ENCODE measurements around the gene S100A5.
A peak's percentile ranks its signal among the peaks of the same experiment; 100 is the strongest.
"Not testable (repeated sequence)": the region's sequence is repeated elsewhere in the genome, so short reads cannot be mapped to it uniquely, and the experiment has no call there.

Gene S100A5

DNA sequence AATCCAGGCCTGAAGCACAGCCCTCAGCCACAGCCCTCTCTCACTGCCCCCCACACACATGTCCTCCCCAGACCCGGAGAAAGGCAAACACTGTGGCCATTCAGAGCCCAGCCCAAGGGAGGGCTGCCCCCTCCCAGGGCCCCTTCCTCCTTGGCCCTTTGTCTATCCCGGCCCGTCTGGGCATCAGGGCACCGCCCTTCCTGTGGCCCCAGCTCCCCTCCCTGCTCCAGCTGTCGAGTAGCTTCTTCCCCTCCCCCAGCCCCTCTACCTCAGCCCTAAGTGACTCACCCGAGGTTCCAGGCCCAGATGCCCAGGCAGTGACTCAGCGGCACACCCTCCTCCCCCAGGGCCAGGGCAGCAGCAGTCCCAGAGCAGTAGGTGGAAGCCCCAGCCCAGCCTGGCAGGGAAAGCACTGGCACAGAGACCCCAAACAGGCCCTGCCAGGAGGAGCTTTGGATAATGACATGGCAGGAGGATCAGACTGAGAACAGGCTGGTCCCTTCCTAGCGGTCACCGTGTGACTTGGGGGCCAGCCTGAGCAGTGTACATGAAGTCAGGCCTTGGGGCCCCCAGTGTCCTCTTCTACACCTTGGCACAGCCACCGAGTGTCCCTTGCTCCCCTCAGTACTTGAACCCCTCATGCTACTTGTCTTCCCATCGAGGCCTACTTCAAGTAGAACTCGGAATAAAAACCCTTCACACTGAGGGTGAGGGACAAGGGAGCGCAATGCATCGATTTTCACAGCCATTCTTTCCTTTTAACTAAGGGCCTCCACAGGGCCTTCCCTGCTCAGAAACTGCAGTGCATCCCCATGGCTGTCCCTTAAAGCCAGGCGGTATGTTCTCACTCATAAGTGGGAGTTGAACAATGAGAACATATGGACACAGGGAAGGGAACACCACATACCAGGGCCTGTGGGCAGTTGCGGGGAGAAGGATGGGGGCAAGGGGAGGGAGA is 26.0 kb upstream of the S100A5 start:
- peak; percentile 76 for DNase-seq

DNA sequence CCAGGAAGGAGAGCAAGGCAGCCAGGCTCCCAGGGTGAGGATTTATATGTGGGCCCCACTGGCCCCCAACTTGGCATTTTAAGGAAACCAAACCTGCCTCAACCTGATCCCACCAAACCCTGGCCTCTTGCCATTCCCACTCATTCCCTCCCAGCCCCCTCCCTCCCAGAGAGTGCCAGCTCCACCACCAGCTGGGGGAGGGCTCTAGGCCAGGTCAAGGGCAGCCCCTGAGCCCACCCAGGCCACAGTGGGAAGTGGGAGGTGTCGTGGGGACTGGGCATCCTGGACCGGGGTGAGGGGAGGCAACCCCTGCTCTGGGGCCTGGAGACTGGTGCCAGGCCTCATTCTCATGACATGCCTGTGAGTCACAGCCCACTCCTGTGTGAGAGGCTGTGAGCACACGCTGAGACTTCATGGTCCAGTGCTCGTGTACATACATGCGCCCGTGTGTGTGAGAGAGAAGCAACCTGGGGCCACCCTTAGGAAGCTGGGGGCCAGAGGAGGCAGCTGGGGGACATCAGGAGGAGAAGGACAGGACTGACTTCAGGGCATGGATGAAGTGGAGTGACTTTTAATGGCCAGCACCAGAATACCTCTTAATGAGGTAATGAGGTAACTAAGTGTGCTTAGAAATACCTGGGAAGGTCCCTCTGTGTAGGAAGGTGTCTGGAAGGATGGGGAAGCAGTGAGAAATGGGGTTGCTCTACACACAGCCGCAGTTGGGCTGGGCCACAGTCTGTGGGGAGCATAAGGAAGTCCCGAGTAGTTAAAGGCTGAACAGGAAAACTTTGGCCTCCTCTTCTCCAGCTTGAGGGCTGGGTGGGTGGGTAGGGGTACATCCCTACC is 25.0 kb upstream of the S100A5 start, which contains the start of gene S100A2:
Gene S100A2, minus strand, starts transcription at position 316 of the 846 bp plus-strand sequence. CDS start 1,967 bp downstream, outside the sequence.
- peak; percentile 23 for DNase-seq

- no peak for DNase-seq
Measured at GRCh38 chr1:153563991-153564390, 23.3 kb upstream of the S100A5 start.

GRCh38 chr1:153563483-153563901 is 22.8 kb upstream of the S100A5 start:
- DNase-seq, result no peak

GRCh38 chr1:153562021-153562420 is 21.3 kb upstream of the S100A5 start:
- DNase-seq, result not testable (repeated sequence)

DNA sequence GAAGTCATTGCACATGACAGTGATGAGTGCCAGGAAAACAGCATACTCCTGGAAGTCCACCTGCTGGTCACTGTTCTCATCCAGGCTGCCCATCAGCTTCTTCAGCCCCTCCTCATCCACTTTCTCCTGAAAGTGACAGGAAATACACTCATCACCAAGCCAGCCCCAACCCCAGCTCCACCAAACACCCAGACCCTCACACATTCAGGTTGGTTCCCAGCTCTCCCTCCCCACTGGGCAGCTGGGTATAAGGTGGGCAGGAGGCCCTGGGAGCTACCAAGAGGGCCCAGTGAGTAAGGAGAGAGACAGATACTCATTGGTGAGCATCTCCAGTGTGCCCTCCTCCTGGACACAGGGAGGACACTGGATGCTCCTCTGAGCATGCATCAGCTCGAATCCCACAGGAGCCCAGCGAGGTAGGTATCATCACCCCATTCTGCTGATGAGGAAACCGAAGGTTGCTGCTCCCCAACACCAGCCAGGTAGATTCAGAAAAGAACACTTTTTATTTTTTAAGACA is 20.8 kb upstream of the S100A5 start:
- DNase-seq, result no peak

GRCh38 chr1:153560771-153561465 is 20.2 kb upstream of the S100A5 start:
- DNase-seq, result no peak

- no peak for DNase-seq
Measured at GRCh38 chr1:153560241-153560640, 19.5 kb upstream of the S100A5 start.

- DNase-seq, result no peak
Measured at GRCh38 chr1:153557877-153558276, 17.1 kb upstream of the S100A5 start.

GRCh38 chr1:153556348-153556747 is 15.6 kb upstream of the S100A5 start:
- no peak for DNase-seq

- no peak for DNase-seq
Measured at GRCh38 chr1:153553830-153554541, 13.3 kb upstream of the S100A5 start.

- no peak for DNase-seq
Measured at GRCh38 chr1:153553096-153553495, 12.4 kb upstream of the S100A5 start.

DNA sequence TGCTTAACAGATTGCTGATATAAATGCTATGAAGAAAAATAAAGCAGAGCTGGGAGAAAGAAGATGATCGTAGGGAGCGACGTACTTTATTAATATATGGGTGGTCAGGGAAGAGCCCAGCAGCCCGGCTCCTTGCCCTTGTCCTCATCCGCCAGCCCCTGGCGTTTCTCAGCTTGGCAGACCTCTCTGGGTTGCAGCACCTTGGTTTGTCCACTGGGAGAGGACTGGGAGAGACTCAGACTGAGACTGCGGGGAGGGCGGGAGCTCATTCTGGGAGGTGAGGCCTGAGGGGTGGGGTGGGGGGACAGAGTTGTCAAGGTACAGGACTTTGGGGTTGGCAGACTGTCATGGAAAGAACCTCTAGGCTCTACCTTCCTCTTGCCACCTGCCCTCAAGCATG is 11.6 kb upstream of the S100A5 start:
- DNase-seq, result no peak

DNA sequence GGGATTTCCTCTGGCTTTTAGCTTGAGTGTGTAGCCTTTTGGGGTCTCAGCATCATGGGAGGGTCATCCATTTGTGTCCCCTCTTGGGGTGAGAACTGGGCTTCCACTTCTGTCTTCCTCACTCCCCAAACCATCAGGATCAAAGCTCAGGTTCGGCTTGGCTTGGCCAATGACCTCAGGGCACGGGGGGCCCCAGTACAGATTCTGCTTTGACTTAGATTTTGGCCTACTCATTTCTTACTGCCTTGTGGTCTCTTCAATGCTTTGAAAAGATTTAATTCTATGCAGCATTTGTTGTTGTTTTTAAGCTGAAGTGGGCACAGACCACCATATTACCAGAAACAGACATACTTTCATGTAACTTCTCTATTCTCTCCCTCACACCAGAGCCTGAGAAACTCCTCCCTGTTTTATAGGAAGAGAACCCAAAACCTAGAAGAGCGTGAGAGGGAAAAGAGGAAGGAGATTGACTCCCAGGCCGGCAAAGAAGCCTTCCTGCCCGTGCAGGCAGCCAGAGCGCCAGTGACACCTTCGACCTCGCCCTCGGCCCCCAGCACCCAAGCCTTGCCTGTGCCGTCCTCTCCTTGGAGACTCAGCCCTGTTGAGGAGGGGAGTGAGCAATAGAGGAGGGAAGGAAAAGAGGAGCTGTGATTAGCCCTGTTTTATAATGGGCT is 10.2 kb upstream of the S100A5 start:
- DNase-seq, result no peak

GRCh38 chr1:153550398-153550758 is 9.6 kb upstream of the S100A5 start:
- no peak for DNase-seq

DNA sequence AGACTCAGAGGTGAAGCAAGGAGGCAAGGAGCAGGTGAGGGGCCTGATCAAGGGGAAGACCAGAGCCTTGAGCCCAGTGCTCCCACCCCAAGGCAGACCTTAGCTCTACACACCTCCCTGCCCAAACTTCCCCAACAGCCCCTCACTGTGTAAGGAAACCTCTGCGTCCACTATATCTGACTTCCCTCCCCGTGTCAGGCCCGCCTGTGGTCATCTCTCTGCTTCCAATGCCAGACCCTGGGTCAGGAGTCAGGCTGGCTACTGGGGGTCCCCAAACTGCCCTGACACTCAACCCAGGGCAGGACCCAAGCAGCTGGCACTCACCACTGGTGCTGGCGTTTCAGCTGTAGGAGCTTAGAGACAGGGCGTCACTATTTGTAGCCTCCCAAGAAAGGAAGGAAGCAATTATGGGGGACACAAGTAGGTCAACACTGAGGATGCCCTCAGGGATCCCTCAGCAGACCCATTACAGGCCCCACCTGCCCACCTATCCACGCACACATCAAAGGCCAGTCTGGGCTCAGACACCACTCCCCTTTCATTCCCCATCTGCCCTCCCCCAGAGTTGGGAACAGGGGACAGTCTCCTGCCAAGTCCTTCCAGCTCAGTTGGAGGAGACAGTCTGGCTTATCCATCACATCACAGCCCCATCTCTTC is 9.1 kb upstream of the S100A5 start:
- DNase-seq, result no peak

- DNase-seq, result no peak
Measured at GRCh38 chr1:153548722-153549688, 8.3 kb upstream of the S100A5 start, which contains the start of gene S100A3. Gene S100A3 (minus strand): TSS chr1:153549258. CDS start chr1:153548485, 773 bp downstream.

GRCh38 chr1:153547560-153548551 is 7.1 kb upstream of the S100A5 start:
- DNase-seq, result no peak

All from activated CD4-positive, alpha-beta T cell treated with anti-CD3 and anti-CD28 coated beads, Interleukin-2, amount 50 U/mL, for 1 hour (primary cell).